Urinary bladder (tissue), 4 donors: Measurements from ENCODE around the gene AGRN. TPM values are rescaled to one million over a fixed set of nuclear protein-coding genes. Genes with fewer than 3 reads are reported as not detected.

Source experiments
- DNase-seq: peaks from one replicate; pipeline ENCODE4 v3.0.0-alpha.2; 2015; ENCODE audit errors: extremely low spot score
- H3K27ac ChIP-seq: one replicate; pipeline ENCODE4 v1.5.1; 2013; ENCODE audit warnings: low read depth, mild to moderate bottlenecking, moderate library complexity
- H3K36me3 ChIP-seq: one replicate; pipeline ENCODE4 v1.6.1; 2013; ENCODE audit warnings: mild to moderate bottlenecking, moderate library complexity; ENCODE audit not compliant: insufficient read depth
- H3K4me1 ChIP-seq: one replicate; pipeline ENCODE4 v1.6.1; 2013; ENCODE audit warnings: mild to moderate bottlenecking, moderate library complexity; ENCODE audit not compliant: insufficient read depth
- H3K4me3 ChIP-seq: one replicate; pipeline ENCODE4 v1.5.1; 2013; ENCODE audit warnings: low read depth, low read length
- WGBS: extraction: QIAGEN DNeasy Blood & Tissue Kit; methylation state at CpG from one replicate; pipeline ENCODE4 v1.1.7; 2013; 5-methylcytosine and 5-hydroxymethylcytosine counted together
- polyA plus RNA-seq: library from polyadenylated mRNA; stranded (reverse); fragments of 200-250 nt; gene quantifications from one replicate; pipeline ENCODE4 v1.2.3, GENCODE V29; 2013
- total RNA-seq: library from RNA; depleted of rRNA; stranded (reverse); fragments of >200 nt; gene quantifications from one replicate; pipeline ENCODE4 v1.2.3, GENCODE V29; 2014
- donor health status: healthy with polysubstance abuse.
- donor health status: healthy.

Gene AGRN
- total and polyA plus RNA-seq, 2 donors: 38.7 to 43.3 TPM

GRCh38 chr1:1047407-1047806 lies 27.5 kb downstream of the AGRN start:
- H3K36me3 ChIP-seq: peaks cover 16% of the 10 kb centered on the region
- no peak overlapping the region for H3K4me3 ChIP-seq
- WGBS: 94% methylated on average over 19 of the region's 19 CpGs
- H3K4me1 ChIP-seq: no peaks in the 10 kb centered on the region
- no peak for DNase-seq
- no peak overlapping the region for H3K27ac ChIP-seq

GRCh38 chr1:1047963-1048362 lies 28.0 kb downstream of the AGRN start:
- Histone ChIP-seq H3K4me1 (no peaks in the 10 kb centered on the region), H3K36me3 (peaks cover 16% of the 10 kb centered on the region), H3K4me3 (no peak overlapping the region), H3K27ac (no peak overlapping the region)
- WGBS: 92% methylated on average over 25 of the region's 25 CpGs
- no peak for DNase-seq

GRCh38 chr1:1048765-1049164 lies 28.8 kb downstream of the AGRN start:
- Histone ChIP-seq H3K36me3 (peaks cover 16% of the 10 kb centered on the region), H3K27ac (no peak overlapping the region), H3K4me3 (no peak overlapping the region), H3K4me1 (no peaks in the 10 kb centered on the region)
- DNase-seq: no peak
- 91% methylated on average over 26 of the region's 28 CpGs for WGBS

- 94% methylated on average over 57 of the region's 57 CpGs for WGBS
- no peak overlapping the region for H3K27ac ChIP-seq
- DNase-seq: no peak
- peaks cover 13% of the 10 kb centered on the region for H3K36me3 ChIP-seq
- no peaks in the 10 kb centered on the region for H3K4me1 ChIP-seq
- no peak overlapping the region for H3K4me3 ChIP-seq
Measured at GRCh38 chr1:1049318-1050165, 29.6 kb downstream of the AGRN start.

GRCh38 chr1:1050577-1051052 lies 30.7 kb downstream of the AGRN start:
- DNase-seq: no peak
- H3K36me3 ChIP-seq: peaks cover 11% of the 10 kb centered on the region
- WGBS: 91% methylated on average over 32 of the region's 32 CpGs
- no peak overlapping the region for H3K27ac ChIP-seq
- no peak overlapping the region for H3K4me3 ChIP-seq
- H3K4me1 ChIP-seq: no peaks in the 10 kb centered on the region

- Histone ChIP-seq H3K36me3 (peaks cover 10% of the 10 kb centered on the region), H3K4me1 (no peaks in the 10 kb centered on the region), H3K27ac (no peak overlapping the region), H3K4me3 (no peak overlapping the region)
- no peak for DNase-seq
- 89% methylated on average over 46 of the region's 46 CpGs for WGBS
Measured at GRCh38 chr1:1051127-1051810, 31.3 kb downstream of the AGRN start.

- H3K36me3 ChIP-seq: peaks cover 8% of the 10 kb centered on the region
- H3K27ac ChIP-seq: no peak overlapping the region
- WGBS: 94% methylated on average over 29 of the region's 29 CpGs
- DNase-seq: no peak
- no peak overlapping the region for H3K4me3 ChIP-seq
- H3K4me1 ChIP-seq: no peaks in the 10 kb centered on the region
Measured at GRCh38 chr1:1052003-1052840, 32.3 kb downstream of the AGRN start.

- Histone ChIP-seq H3K4me1 (no peaks in the 10 kb centered on the region), H3K36me3 (peaks cover 8% of the 10 kb centered on the region), H3K27ac (no peak overlapping the region), H3K4me3 (no peak overlapping the region)
- WGBS: 94% methylated on average over 15 of the region's 15 CpGs
- no peak for DNase-seq
Measured at GRCh38 chr1:1053022-1053421, 33.1 kb downstream of the AGRN start.

- H3K4me3 ChIP-seq: no peak overlapping the region
- peaks cover 8% of the 10 kb centered on the region for H3K36me3 ChIP-seq
- DNase-seq: no peak
- WGBS: 95% methylated on average over 18 of the region's 18 CpGs
- no peak overlapping the region for H3K27ac ChIP-seq
- H3K4me1 ChIP-seq: no peaks in the 10 kb centered on the region
Measured at GRCh38 chr1:1053682-1054081, 33.8 kb downstream of the AGRN start.

- no peak for DNase-seq
- H3K36me3 ChIP-seq: peaks cover 7% of the 10 kb centered on the region
- WGBS: 94% methylated on average over 18 of the region's 18 CpGs
- H3K27ac ChIP-seq: no peak overlapping the region
- H3K4me1 ChIP-seq: no peaks in the 10 kb centered on the region
- no peak overlapping the region for H3K4me3 ChIP-seq
Measured at GRCh38 chr1:1054099-1054700, 34.3 kb downstream of the AGRN start.

- Histone ChIP-seq H3K36me3 (peaks cover 4% of the 10 kb centered on the region), H3K27ac (no peak overlapping the region), H3K4me3 (no peak overlapping the region), H3K4me1 (no peaks in the 10 kb centered on the region)
- no peak for DNase-seq
- WGBS: 91% methylated on average over 23 of the region's 23 CpGs
Measured at GRCh38 chr1:1054971-1055370, 35.1 kb downstream of the AGRN start.

GRCh38 chr1:1055841-1056736 lies 36.2 kb downstream of the AGRN start:
- WGBS: 86% methylated on average over 50 of the region's 50 CpGs
- no peak for DNase-seq
- no peaks in the 10 kb centered on the region for H3K4me1 ChIP-seq
- H3K27ac ChIP-seq: no peak overlapping the region
- no peak overlapping the region for H3K4me3 ChIP-seq
- H3K36me3 ChIP-seq: peaks cover 4% of the 10 kb centered on the region
